CD4-positive, alpha-beta T cell treated with Interleukin-4 for 1 hour (primary cell): ENCODE measurements around the gene PEX12.
"Not testable (repeated sequence)": the region's sequence is repeated elsewhere in the genome, so short reads cannot be mapped to it uniquely, and the experiment has no call there.

Experiments used
- DNase-seq, 2 donors: peaks; one replicate each; pipeline ENCODE4 v3.0.0-alpha.2; 2020 to 2022

PEX12 gene

DNA sequence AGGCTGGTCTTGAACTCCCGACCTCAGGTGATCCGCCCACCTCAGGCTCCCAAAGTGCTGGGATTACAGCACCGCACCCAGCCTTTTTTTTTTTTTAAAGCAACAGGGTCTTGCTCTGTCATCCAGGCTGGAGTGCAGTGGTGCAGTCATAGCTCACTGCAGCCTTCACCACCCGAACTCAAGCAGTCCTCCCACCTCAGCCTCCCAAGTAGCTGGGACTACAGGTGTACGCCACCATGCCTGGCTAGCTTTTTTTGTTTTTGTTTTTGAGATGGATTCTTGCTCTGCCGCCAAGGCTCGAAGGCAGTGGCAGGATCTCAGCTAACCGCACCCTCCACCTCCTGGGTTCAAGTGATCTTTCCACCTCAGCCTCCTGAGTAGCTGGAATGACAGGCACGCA, 43.0 kb downstream of the PEX12 start:
- not testable (repeated sequence) for DNase-seq

DNA sequence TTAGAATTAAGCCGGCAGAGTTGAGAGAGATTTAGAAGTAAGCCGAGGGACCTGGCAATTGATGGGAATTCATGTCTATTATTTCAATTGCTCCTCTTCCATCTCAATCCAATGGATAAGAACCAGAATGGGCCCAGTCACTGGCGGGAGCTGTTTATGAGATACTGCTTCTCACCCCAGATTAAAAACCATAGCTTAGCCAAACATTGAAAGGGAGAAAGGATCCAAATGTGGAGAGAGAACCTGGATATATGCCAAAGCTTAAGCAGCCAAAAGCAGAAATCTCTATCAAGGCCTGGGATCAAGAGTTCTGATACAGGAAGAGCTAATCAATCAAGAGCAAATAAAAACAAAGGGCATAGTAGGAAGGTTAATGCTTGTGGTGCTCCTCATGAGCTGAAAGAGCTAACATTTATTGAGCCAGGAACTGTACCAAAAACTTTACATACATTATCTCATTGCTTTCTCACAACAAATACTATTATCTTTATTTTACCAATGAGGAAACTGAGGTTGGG, 43.7 kb downstream of the PEX12 start:
- no peak for DNase-seq

- peak in 1 of 2 donors; percentile 60 for DNase-seq
Observed at GRCh38 chr17:35531160-35531559, 47.2 kb downstream of the PEX12 start.

DNA sequence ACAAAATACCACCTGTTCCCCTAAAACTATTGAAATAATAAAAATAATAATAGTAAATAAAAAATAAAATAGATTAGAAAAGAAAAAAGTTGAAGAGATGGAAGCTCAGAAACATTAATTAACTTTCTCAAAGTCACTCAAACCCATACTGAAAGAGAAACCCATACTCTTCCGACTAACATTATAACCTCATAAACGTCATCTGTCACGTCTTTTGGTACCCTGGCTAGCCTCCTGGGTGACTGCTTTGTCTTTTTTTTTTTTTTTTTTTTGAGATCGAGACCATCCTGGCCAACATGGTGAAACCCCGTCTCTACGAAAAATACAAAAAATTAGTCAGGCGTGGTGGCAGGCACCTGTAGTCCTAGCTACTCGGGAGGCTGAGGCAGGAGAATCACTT, 48.5 kb downstream of the PEX12 start:
- DNase-seq = peak in 1 of 2 donors; percentile 57

- DNase-seq = not testable (repeated sequence)
Observed at GRCh38 chr17:35529326-35529725, 49.0 kb downstream of the PEX12 start.
